Activated gamma-delta T cell treated with anti-CD3 and anti-CD28 coated beads, Interleukin-2, amount 50 U/mL, for 16 hours (primary cell): ENCODE data around the gene PCK1.

Experiments used
- DNase-seq: peaks from one replicate; pipeline ENCODE4 v3.0.0-alpha.2; 2020; ENCODE audit warnings: low read depth

Gene PCK1

GRCh38 chr20:57577679-57578475 is 17.0 kb downstream of the PCK1 start:
- no peak for DNase-seq

- DNase-seq: no peak
Measured at GRCh38 chr20:57578476-57579165, 17.7 kb downstream of the PCK1 start.

- no peak for DNase-seq
Measured at GRCh38 chr20:57579331-57579897, 18.5 kb downstream of the PCK1 start.

- no peak for DNase-seq
Measured at GRCh38 chr20:57579898-57580447, 19.1 kb downstream of the PCK1 start.

GRCh38 chr20:57580478-57581201 is 19.7 kb downstream of the PCK1 start:
- DNase-seq: no peak

GRCh38 chr20:57581202-57582028 is 20.5 kb downstream of the PCK1 start:
- no peak for DNase-seq

GRCh38 chr20:57582029-57582378 is 21.1 kb downstream of the PCK1 start:
- no peak for DNase-seq

- DNase-seq: no peak
Measured at GRCh38 chr20:57582432-57583288, 21.8 kb downstream of the PCK1 start.

- no peak for DNase-seq
Measured at GRCh38 chr20:57583289-57584257, 22.7 kb downstream of the PCK1 start.

- DNase-seq: no peak
Measured at GRCh38 chr20:57584768-57585461, 24.0 kb downstream of the PCK1 start.

GRCh38 chr20:57585466-57586213 is 24.7 kb downstream of the PCK1 start:
- DNase-seq: no peak

- no peak for DNase-seq
Measured at GRCh38 chr20:57586370-57586793, 25.5 kb downstream of the PCK1 start.

- DNase-seq: no peak
Measured at GRCh38 chr20:57586943-57587277, 26.0 kb downstream of the PCK1 start.

GRCh38 chr20:57587278-57587988 is 26.5 kb downstream of the PCK1 start:
- DNase-seq: no peak

- no peak for DNase-seq
Measured at GRCh38 chr20:57587989-57588377, 27.1 kb downstream of the PCK1 start.

GRCh38 chr20:57588596-57588995 is 27.7 kb downstream of the PCK1 start:
- no peak for DNase-seq

GRCh38 chr20:57589123-57589727 is 28.3 kb downstream of the PCK1 start:
- DNase-seq: no peak
